ENCODE results near the gene ADARB2.

The ADARB2 gene

GRCh38 chr10:1735562-1735961 lies 1.8 kb downstream of the ADARB2 start:
- FAIRE-seq, result no peak

GRCh38 chr10:1734288-1734687 lies 3.0 kb downstream of the ADARB2 start:
- FAIRE-seq, result no peak

GRCh38 chr10:1733720-1734119 lies 3.6 kb downstream of the ADARB2 start:
- no peak for FAIRE-seq

GRCh38 chr10:1732564-1732996 lies 4.7 kb downstream of the ADARB2 start:
- no peak for FAIRE-seq

GRCh38 chr10:1731592-1731991 lies 5.7 kb downstream of the ADARB2 start:
- FAIRE-seq, result no peak

- no peak for FAIRE-seq
Observed at GRCh38 chr10:1729751-1730150, 7.6 kb downstream of the ADARB2 start.

- no peak for FAIRE-seq
Observed at GRCh38 chr10:1726861-1727260, 10.5 kb downstream of the ADARB2 start.

GRCh38 chr10:1724921-1725488 lies 12.3 kb downstream of the ADARB2 start:
- no peak for FAIRE-seq

GRCh38 chr10:1716839-1717238 lies 20.5 kb downstream of the ADARB2 start:
- no peak for FAIRE-seq

GRCh38 chr10:1715821-1716220 lies 21.5 kb downstream of the ADARB2 start:
- FAIRE-seq, result no peak

GRCh38 chr10:1712944-1713671 lies 24.2 kb downstream of the ADARB2 start:
- no peak for FAIRE-seq

GRCh38 chr10:1712314-1712713 lies 25.0 kb downstream of the ADARB2 start:
- FAIRE-seq, result no peak

GRCh38 chr10:1709161-1709560 lies 28.2 kb downstream of the ADARB2 start:
- FAIRE-seq, result no peak

GRCh38 chr10:1708746-1709145 lies 28.6 kb downstream of the ADARB2 start:
- no peak for FAIRE-seq

- FAIRE-seq, result no peak
Observed at GRCh38 chr10:1706711-1707110, 30.6 kb downstream of the ADARB2 start.

GRCh38 chr10:1706256-1706655 lies 31.1 kb downstream of the ADARB2 start:
- no peak for FAIRE-seq

- FAIRE-seq, result no peak
Observed at GRCh38 chr10:1698185-1698584, 39.1 kb downstream of the ADARB2 start.

GRCh38 chr10:1696106-1696505 lies 41.2 kb downstream of the ADARB2 start:
- no peak for FAIRE-seq

GRCh38 chr10:1690086-1690485 lies 47.2 kb downstream of the ADARB2 start:
- no peak for FAIRE-seq

- FAIRE-seq, result no peak
Observed at GRCh38 chr10:1688531-1688930, 48.8 kb downstream of the ADARB2 start.

- no peak for FAIRE-seq
Observed at GRCh38 chr10:1687623-1688150, 49.6 kb downstream of the ADARB2 start.

- FAIRE-seq, result no peak
Observed at GRCh38 chr10:1687190-1687589, 50.1 kb downstream of the ADARB2 start.

- FAIRE-seq, result no peak
Observed at GRCh38 chr10:1686491-1686749, 50.9 kb downstream of the ADARB2 start.

- no peak for FAIRE-seq
Observed at GRCh38 chr10:1685699-1686490, 51.4 kb downstream of the ADARB2 start.

All from colon (tissue), 2 donors.